T-cell (primary cell): Measurements from ENCODE around the gene ROBO4. TPM values are rescaled to one million over a fixed set of nuclear protein-coding genes. Genes with fewer than 3 reads are reported as not detected.

Experiments
- ATAC-seq, 4 experiments: fragments of 200-7000 bp in 3 of 4; fragments of 150-1000 bp in 1 of 4; cut with Tn5 transposase; replicated peaks in 1 of 4; 1 replicate in 3 of 4; 2 replicates in 1 of 4; pipeline ENCODE4 v1.10.0; 2021; ENCODE audit warnings: moderate library complexity in 3 of 4, mild to moderate bottlenecking in 2 of 4, moderate number of reproducible peaks in 1 of 4
- CTCF ChIA-PET, 2 donors: fragments of 300-600 bp; sonication (Branson Sonifier 250); formaldehyde crosslinking; loops; one replicate each; lab custom pipeline; 2022; ENCODE audit warnings: antibody characterized with exemption in 2 of 2; lab: Charles Lee
- POLR2A ChIA-PET, 2 donors: fragments of 300-600 bp; sonication (Branson Sonifier 250); formaldehyde crosslinking; loops; one replicate each; lab custom pipeline; 2022; ENCODE audit warnings: antibody characterized with exemption in 2 of 2; lab: Charles Lee
- DNase-seq, 35 experiments: peaks; one replicate each; pipeline versions ENCODE4 v3.0.0 to v3.0.0-alpha.2; 2013 to 2023
- H3K27ac ChIP-seq: one replicate; pipeline ENCODE4 v1.5.1; 2013; ENCODE audit warnings: low read length
- H3K27me3 ChIP-seq, 2 experiments: replicated peaks in 1 of 2; 1 replicate in 1 of 2; 2 replicates in 1 of 2; pipeline versions ENCODE4 v1.6.1 to v1.7.0; 2013; ENCODE audit warnings: low read length in 1 of 2, mixed read lengths in 1 of 2; ENCODE audit not compliant: control insufficient read depth in 2 of 2, insufficient read depth in 2 of 2; ENCODE audit errors: extremely low read depth in 1 of 2
- H3K36me3 ChIP-seq, 2 donors: 1 replicate in 1 of 2; 2 replicates in 1 of 2; pipeline versions ENCODE4 v1.6.1 to v1.7.0; 2013; ENCODE audit warnings: low read length in 1 of 2; ENCODE audit not compliant: control insufficient read depth in 2 of 2, insufficient read depth in 1 of 2; ENCODE audit errors: extremely low read depth in 1 of 2
- H3K4me1 ChIP-seq, 2 experiments: 1 replicate in 1 of 2; 2 replicates in 1 of 2; pipeline versions ENCODE4 v1.6.1 to v1.7.0; 2013; ENCODE audit warnings: low read length in 2 of 2, mixed read lengths in 1 of 2; ENCODE audit not compliant: insufficient read depth in 2 of 2, control insufficient read depth in 1 of 2; ENCODE audit errors: extremely low read depth in 1 of 2
- H3K4me3 ChIP-seq, 2 donors: 1 replicate in 1 of 2; 2 replicates in 1 of 2; pipeline versions ENCODE4 v1.5.1 to v1.7.0; 2013; ENCODE audit warnings: mild to moderate bottlenecking in 2 of 2, low read length in 1 of 2, moderate library complexity in 1 of 2; ENCODE audit not compliant: control insufficient read depth in 1 of 2; ENCODE audit errors: extremely low read depth in 1 of 2
- H3K9me3 ChIP-seq: 2 replicates; pipeline ENCODE4 v1.7.0; 2013
- H3K27ac Mint-ChIP-seq, 2 donors: one replicate each; pipeline ENCODE4 v1.8.0; 2020 to 2021; ENCODE audit warnings: mild to moderate bottlenecking in 2 of 2, mixed read lengths in 2 of 2
- H3K27me3 Mint-ChIP-seq, 2 donors: one replicate each; pipeline ENCODE4 v1.8.0; 2021 to 2022; ENCODE audit warnings: mixed read lengths in 2 of 2
- H3K36me3 Mint-ChIP-seq: one replicate; pipeline ENCODE4 v1.8.0; 2021; ENCODE audit warnings: mixed read lengths
- H3K4me1 Mint-ChIP-seq, 3 donors: one replicate each; pipeline ENCODE4 v1.8.0; 2020 to 2022; ENCODE audit warnings: mixed read lengths in 3 of 3, mild to moderate bottlenecking in 1 of 3
- H3K4me3 Mint-ChIP-seq, 3 donors: one replicate each; pipeline ENCODE4 v1.8.0; 2020 to 2022; ENCODE audit warnings: mild to moderate bottlenecking in 3 of 3, mixed read lengths in 3 of 3, moderate library complexity in 3 of 3
- H3K9me3 Mint-ChIP-seq, 3 donors: one replicate each; pipeline ENCODE4 v1.8.0; 2020 to 2022; ENCODE audit warnings: mixed read lengths in 3 of 3
- WGBS: methylation state at CpG from one replicate; pipeline ENCODE4 v1.1.5; 2013; ENCODE audit warnings: missing lambda C conversion rate; ENCODE audit not compliant: insufficient coverage; 5-methylcytosine and 5-hydroxymethylcytosine counted together
- total RNA-seq, 35 experiments: library from RNA in 6 of 35; stranded (reverse) in 6 of 35; fragments of 120-200 nt in 1 of 35; gene quantifications; one replicate each; pipeline versions ENCODE4 v1.2.1 to v1.2.4 and lab custom pipeline; 2013 to 2026

Gene ROBO4
- total RNA-seq, 5 donors from 2014 or later (not counting 1 experiment from before 2014, with no cell fraction given) = 0.41 to 0.59 (median 0.50) TPM; not detected in 2

DNA sequence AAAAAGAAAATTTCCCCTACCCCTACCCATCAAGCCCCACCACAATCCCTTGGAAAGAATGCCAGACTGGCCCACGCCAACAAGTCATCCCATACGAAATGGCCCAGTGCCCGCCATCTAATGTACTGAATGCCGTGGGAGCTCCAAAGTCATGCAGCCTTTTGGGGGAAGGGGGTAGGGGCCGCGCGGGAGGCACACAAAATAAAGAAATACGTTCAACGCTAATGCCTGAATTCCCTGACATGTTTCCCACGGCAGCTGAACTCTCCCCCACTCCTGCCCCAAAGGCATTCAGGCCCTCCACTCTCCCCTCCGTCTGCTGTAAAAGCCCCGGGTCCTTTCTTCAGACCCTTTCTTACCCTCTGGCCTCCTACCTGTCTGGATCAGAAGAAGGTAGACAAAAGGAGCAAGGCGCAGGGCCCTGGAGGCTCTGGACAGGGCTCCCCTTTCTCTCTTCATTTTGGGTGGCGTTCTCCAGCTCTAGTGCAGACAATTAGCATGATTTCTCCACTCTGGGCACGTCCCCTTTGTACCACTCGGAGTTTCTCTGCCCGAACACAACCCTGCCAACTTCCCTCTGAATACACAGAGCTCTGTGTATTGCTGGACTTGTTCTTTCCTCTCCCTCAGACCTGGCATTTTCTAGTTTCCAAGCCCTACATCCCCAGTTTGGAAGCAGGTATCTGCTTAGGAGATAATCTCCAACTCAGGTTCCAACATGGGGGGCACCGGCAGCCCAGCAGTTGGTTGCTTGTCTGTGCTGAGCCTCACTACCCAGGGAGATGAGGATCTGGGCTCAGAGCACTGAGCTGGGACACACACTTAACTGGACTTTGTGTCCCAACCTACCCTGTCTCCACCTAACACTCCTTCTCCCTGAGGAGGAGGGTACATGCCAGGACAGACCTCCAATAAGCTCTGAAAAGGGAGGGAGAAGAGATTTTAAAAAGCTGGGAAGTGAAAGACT lies 38.2 kb upstream of the ROBO4 start, which contains the start of gene HEPACAM:
TSS of gene HEPACAM (minus strand) at position 500 of the 967 bp plus-strand sequence. CDS start at position 459, 41 bp downstream.
- Mint-ChIP-seq H3K9me3 (no peaks in the 10 kb centered on the region), H3K36me3 (no peaks in the 10 kb centered on the region), H3K27me3 (peaks cover 4 to 9% of the 10 kb centered on the region in 2 donors), H3K4me1 (peaks cover under 1 to 4% (median 1%) of the 10 kb centered on the region in 3 donors), H3K4me3 (no peak within 1 kb of the TSS), H3K27ac (no peak within 1 kb of the TSS)
- Histone ChIP-seq H3K27me3 (peaks cover 0 to 10% of the 10 kb centered on the region in 2 experiments), H3K36me3 (no peaks in the 10 kb centered on the region), H3K4me3 (no peak within 1 kb of the TSS), H3K27ac (no peak within 1 kb of the TSS), H3K4me1 (no peaks in the 10 kb centered on the region), H3K9me3 (no peaks in the 10 kb centered on the region)
- ChIA-PET CTCF (no interaction called here), POLR2A (no interaction called here)
- WGBS = 87% methylated on average over 15 of the region's 18 CpGs
- no peak for ATAC-seq
- DNase-seq = no peak

- Histone ChIP-seq H3K4me3 (no peak overlapping the region), H3K4me1 (no peaks in the 10 kb centered on the region), H3K36me3 (no peaks in the 10 kb centered on the region), H3K27me3 (peaks cover 0 to 10% of the 10 kb centered on the region in 2 experiments), H3K27ac (no peak overlapping the region), H3K9me3 (no peaks in the 10 kb centered on the region)
- Mint-ChIP-seq H3K9me3 (no peaks in the 10 kb centered on the region), H3K27ac (no peak overlapping the region), H3K36me3 (no peaks in the 10 kb centered on the region), H3K27me3 (peaks cover 4 to 9% of the 10 kb centered on the region in 2 donors), H3K4me3 (no peak overlapping the region), H3K4me1 (peaks cover 8 to 9% (median 9%) of the 10 kb centered on the region in 3 donors)
- ChIA-PET CTCF (no interaction called here), POLR2A (no interaction called here)
- ATAC-seq = no peak
- 68% methylated on average over 2 of the region's 4 CpGs for WGBS
- no peak for DNase-seq
Observed at GRCh38 chr11:124934862-124935547, 37.3 kb upstream of the ROBO4 start.

DNA sequence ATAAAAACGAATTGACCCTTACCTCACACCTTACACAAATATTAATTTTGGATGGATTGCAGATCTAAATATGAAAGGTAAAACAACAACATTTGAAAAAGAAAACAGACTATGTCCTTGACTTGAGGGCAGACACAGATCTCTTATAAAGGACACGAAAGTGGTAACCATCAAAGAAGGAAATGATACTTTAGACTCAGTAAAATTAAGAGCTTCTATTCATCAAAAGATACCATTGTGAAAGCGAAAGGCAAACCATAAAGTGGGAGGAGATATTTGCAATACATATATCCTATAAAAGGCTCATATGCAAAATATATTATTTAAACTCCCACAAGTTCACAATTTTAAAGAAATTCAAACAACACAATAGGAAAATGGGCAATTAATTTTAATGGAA lies 33.1 kb upstream of the ROBO4 start:
- Mint-ChIP-seq H3K36me3 (no peaks in the 10 kb centered on the region), H3K9me3 (no peaks in the 10 kb centered on the region), H3K4me1 (peaks cover 9 to 10% (median 9%) of the 10 kb centered on the region in 3 donors), H3K27ac (peak overlapping the region; percentile 71 to 73), H3K4me3 (no peak overlapping the region), H3K27me3 (peaks cover 1% of the 10 kb centered on the region in 2 donors)
- Histone ChIP-seq H3K27me3 (peaks cover 0 to 5% of the 10 kb centered on the region in 2 experiments), H3K36me3 (no peaks in the 10 kb centered on the region), H3K4me1 (no peaks in the 10 kb centered on the region), H3K4me3 (no peak overlapping the region), H3K27ac (no peak overlapping the region), H3K9me3 (no peaks in the 10 kb centered on the region)
- ATAC-seq (peak in 3 of 4 experiments; percentile 38 to 50 (median 47)), DNase-seq (no peak)
- no CpG with 5 or more reads among the region's 3 CpGs for WGBS
- ChIA-PET POLR2A (no interaction called here), CTCF (no interaction called here)

DNA sequence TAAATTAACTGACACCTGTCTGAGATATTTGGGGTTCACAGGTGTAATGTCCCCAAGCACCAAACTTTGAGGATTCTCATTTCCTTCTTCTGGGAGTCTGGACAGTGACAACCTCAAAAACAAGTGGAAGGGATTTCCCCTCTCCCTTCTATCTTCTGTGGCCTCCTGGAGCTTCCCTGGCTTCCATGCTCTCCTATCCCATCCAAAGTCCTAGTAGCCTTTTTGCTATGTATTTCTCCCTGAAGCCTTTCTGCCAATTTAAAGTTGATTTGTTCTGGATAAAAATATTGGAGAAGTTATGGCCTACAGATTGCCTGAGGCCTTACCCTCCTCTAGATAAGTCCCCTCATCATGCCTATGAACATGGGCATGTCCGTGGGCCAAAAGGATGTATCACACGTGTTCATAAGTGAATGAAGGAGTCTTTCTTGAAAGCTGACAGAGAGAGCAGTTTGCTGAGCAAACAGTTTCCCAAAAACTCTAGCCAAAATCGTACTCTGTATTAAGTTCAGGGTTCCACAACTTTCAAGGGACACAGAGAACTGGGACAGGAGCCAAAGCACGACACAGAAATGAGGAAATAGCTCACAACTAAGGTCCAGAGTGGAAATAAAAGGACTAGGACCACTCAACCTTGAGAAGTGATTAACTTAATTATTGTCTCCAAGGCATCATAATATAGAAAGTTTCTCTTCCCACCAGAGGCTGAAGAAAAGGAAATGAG lies 31.4 kb upstream of the ROBO4 start:
- WGBS = 58% methylated on average over 2 of the region's 4 CpGs
- no peaks in the 10 kb centered on the region for H3K27me3 Mint-ChIP-seq
- CTCF ChIA-PET = no interaction called here
- POLR2A ChIA-PET = no interaction called here
- no peak for ATAC-seq
- H3K4me3 ChIP-seq = no peak overlapping the region
- H3K36me3 Mint-ChIP-seq = no peaks in the 10 kb centered on the region
- H3K4me3 Mint-ChIP-seq = no peak overlapping the region
- no peaks in the 10 kb centered on the region for H3K9me3 Mint-ChIP-seq
- no peaks in the 10 kb centered on the region for H3K9me3 ChIP-seq
- peaks cover 10 to 16% (median 10%) of the 10 kb centered on the region in 3 donors for H3K4me1 Mint-ChIP-seq
- no peak overlapping the region for H3K27ac Mint-ChIP-seq
- H3K27ac ChIP-seq = no peak overlapping the region
- no peaks in the 10 kb centered on the region for H3K4me1 ChIP-seq
- no peaks in the 10 kb centered on the region for H3K27me3 ChIP-seq
- H3K36me3 ChIP-seq = no peaks in the 10 kb centered on the region
- no peak for DNase-seq

DNA sequence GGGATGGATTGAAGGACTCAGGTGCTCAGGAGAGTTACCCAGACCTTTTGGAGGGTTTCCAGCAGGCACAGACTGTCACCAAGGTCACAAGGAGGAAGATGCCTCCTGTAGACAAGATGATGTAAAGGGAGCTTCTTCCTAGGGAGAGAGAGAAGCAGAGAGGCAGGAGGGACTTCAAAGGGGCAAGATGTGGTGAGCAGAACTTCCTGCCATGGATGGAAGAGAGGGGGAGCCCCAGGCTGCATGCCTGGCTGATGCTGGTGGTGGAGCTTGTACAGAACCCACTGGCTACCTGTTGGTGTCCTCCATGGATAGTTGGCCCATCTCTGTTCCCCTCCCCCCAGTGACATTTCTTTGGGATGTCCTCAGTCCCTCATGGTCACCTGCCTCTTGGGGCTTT lies 25.6 kb upstream of the ROBO4 start:
- Mint-ChIP-seq H3K27ac (peak overlapping the region in 1 of 2 donors; percentile 1), H3K4me1 (peaks cover 24 to 28% (median 25%) of the 10 kb centered on the region in 3 donors), H3K9me3 (no peaks in the 10 kb centered on the region), H3K36me3 (no peaks in the 10 kb centered on the region), H3K27me3 (peaks cover 0 to 2% of the 10 kb centered on the region in 2 donors), H3K4me3 (peak overlapping the region in 1 of 3 donors; percentile 63)
- Histone ChIP-seq H3K9me3 (no peaks in the 10 kb centered on the region), H3K4me3 (no peak overlapping the region), H3K27ac (no peak overlapping the region), H3K4me1 (peaks cover 14 to 37% of the 10 kb centered on the region in 2 experiments), H3K36me3 (no peaks in the 10 kb centered on the region), H3K27me3 (peaks cover 0 to 7% of the 10 kb centered on the region in 2 experiments)
- CTCF ChIA-PET = interaction anchor here in 1 of 2 donors (0.6 kb wide), 1 partner anchor 276 kb away, joined by 3 read pairs; no protein-coding TSS in a partner anchor
- POLR2A ChIA-PET = interaction anchor here in 1 of 2 donors (0.5 kb wide), 1 partner anchor 1869 kb away, joined by 3 read pairs; no protein-coding TSS in a partner anchor
- ATAC-seq (peak; percentile 21 to 63 (median 42)), DNase-seq (peak in 13 of 35 experiments; percentile 6 to 37 (median 13))
